ENCODE measurements around the gene SETD1A.
A peak's percentile ranks its signal among the peaks of the same experiment; 100 is the strongest.

Gene SETD1A

GRCh38 chr16:30957456-30958174 is at the start of gene SETD1A:
SETD1A (plus strand) TSS chr16:30957754; CDS start chr16:30958732, 978 bp downstream.
- peak; percentile 90 to 92 for DNase-seq (ENCODE audit: low read depth in 2 of 2)

GRCh38 chr16:30910427-30911029 is 47.0 kb upstream of the SETD1A start:
- no peak for DNase-seq (ENCODE audit: low read depth in 2 of 2)

GRCh38 chr16:30912794-30913412 is 44.7 kb upstream of the SETD1A start:
- DNase-seq (ENCODE audit: low read depth in 2 of 2): no peak

GRCh38 chr16:30914830-30915229 is 42.7 kb upstream of the SETD1A start:
- DNase-seq (ENCODE audit: low read depth in 2 of 2): no peak

- no peak for DNase-seq (ENCODE audit: low read depth in 2 of 2)
Measured at GRCh38 chr16:30918614-30919013, 38.9 kb upstream of the SETD1A start.

- DNase-seq (ENCODE audit: low read depth in 2 of 2): no peak
Measured at GRCh38 chr16:30920891-30921290, 36.7 kb upstream of the SETD1A start.

GRCh38 chr16:30921459-30921747 is 36.2 kb upstream of the SETD1A start:
- no peak for DNase-seq (ENCODE audit: low read depth in 2 of 2)

GRCh38 chr16:30921748-30922419 is 35.7 kb upstream of the SETD1A start:
- DNase-seq (ENCODE audit: low read depth in 2 of 2): peak; percentile 79

- peak; percentile 99 to 100 for DNase-seq (ENCODE audit: low read depth in 2 of 2)
Measured at GRCh38 chr16:30922420-30922959, 35.1 kb upstream of the SETD1A start.

GRCh38 chr16:30922960-30923535 is 34.5 kb upstream of the SETD1A start:
- DNase-seq (ENCODE audit: low read depth in 2 of 2): peak; percentile 89 to 93

- DNase-seq (ENCODE audit: low read depth in 2 of 2): no peak
Measured at GRCh38 chr16:30923554-30924075, 33.9 kb upstream of the SETD1A start, which contains the start of gene FBXL19. FBXL19 (plus strand) TSS chr16:30923572; CDS start chr16:30925755, 2,183 bp downstream.

- no peak for DNase-seq (ENCODE audit: low read depth in 2 of 2)
Measured at GRCh38 chr16:30924076-30924912, 33.3 kb upstream of the SETD1A start.

GRCh38 chr16:30924913-30925631 is 32.5 kb upstream of the SETD1A start:
- no peak for DNase-seq (ENCODE audit: low read depth in 2 of 2)

- no peak for DNase-seq (ENCODE audit: low read depth in 2 of 2)
Measured at GRCh38 chr16:30925632-30925987, 31.9 kb upstream of the SETD1A start.

GRCh38 chr16:30925995-30926811 is 31.4 kb upstream of the SETD1A start:
- no peak for DNase-seq (ENCODE audit: low read depth in 2 of 2)

GRCh38 chr16:30926937-30927788 is 30.4 kb upstream of the SETD1A start:
- DNase-seq (ENCODE audit: low read depth in 2 of 2): no peak

GRCh38 chr16:30927789-30928378 is 29.7 kb upstream of the SETD1A start:
- DNase-seq (ENCODE audit: low read depth in 2 of 2): no peak

GRCh38 chr16:30928390-30928789 is 29.2 kb upstream of the SETD1A start:
- DNase-seq (ENCODE audit: low read depth in 2 of 2): no peak
